Vagina (tissue), 2 donors: ENCODE measurements around the gene RPS6KC1. TPM values are rescaled to one million over a fixed set of nuclear protein-coding genes. Genes with fewer than 3 reads are reported as not detected.

Experiments used
- DNase-seq, 2 donors: peaks; one replicate each; pipeline ENCODE4 v3.0.0-alpha.2; 2017; ENCODE audit errors: extremely low spot score in 2 of 2
- H3K27ac ChIP-seq: fragments of 200-600 bp; sonication (generic); one replicate; pipeline ENCODE4 v1.5.1; 2019
- H3K27me3 ChIP-seq: fragments of 200-600 bp; sonication (generic); one replicate; pipeline ENCODE4 v1.5.1; 2019
- H3K36me3 ChIP-seq, 2 donors: fragments of 200-600 bp; sonication (generic); one replicate each; pipeline ENCODE4 v1.5.1; 2017 to 2019
- H3K4me1 ChIP-seq: fragments of 200-600 bp; sonication (generic); one replicate; pipeline ENCODE4 v1.5.1; 2019
- H3K4me3 ChIP-seq, 2 donors: fragments of 200-600 bp; sonication (generic); 1 replicate in 1 of 2; 2 replicates in 1 of 2; pipeline ENCODE4 v1.5.1; 2016 to 2019
- H3K9me3 ChIP-seq: fragments of 200-600 bp; sonication (generic); one replicate; pipeline ENCODE4 v1.5.1; 2019
- CTCF ChIP-seq, 3 experiments: fragments of 450-650 bp in 2 of 3; fragments of 200-600 bp in 1 of 3; sonication (generic) in 1 of 3; IDR thresholded peaks; one replicate each; pipeline ENCODE4 v1.5.1; 2017 to 2019; ENCODE audit warnings: antibody characterized with exemption in 3 of 3, mild to moderate bottlenecking in 2 of 3, moderate library complexity in 2 of 3
- POLR2A ChIP-seq, 2 donors: fragments of 450-650 bp; IDR thresholded peaks; one replicate each; pipeline ENCODE4 v1.6.1; 2017; ENCODE audit warnings: antibody characterized with exemption in 2 of 2, mild to moderate bottlenecking in 2 of 2, moderate library complexity in 2 of 2
- POLR2AphosphoS5 ChIP-seq, 2 donors: sonication (generic); formaldehyde crosslinking; IDR thresholded peaks; one replicate each; pipeline ENCODE4 v1.9.0; 2017; ENCODE audit warnings: antibody characterized with exemption in 2 of 2, mild to moderate bottlenecking in 2 of 2, low read depth in 1 of 2; ENCODE audit not compliant: insufficient read depth in 1 of 2
- intact Hi-C: fragments of 100-400 bp; cut with DNase I; formaldehyde crosslinking; loops from one replicate; pipeline ENCODE4 v1.15.1; 2023
- total RNA-seq: library from RNA; depleted of rRNA; stranded (reverse); fragments of >200 nt; gene quantifications from one replicate; pipeline ENCODE4 v1.2.3, GENCODE V29; 2016

RPS6KC1 gene
- total RNA-seq, 1 donor from 2014 or later = 14.2 TPM

GRCh38 chr1:213067352-213067751, 16.3 kb downstream of the RPS6KC1 start:
- TF ChIP-seq CTCF (IDR thresholded peaks at IDR 0.05) (no peak), POLR2A (IDR thresholded peaks at IDR 0.05) (no peak), POLR2AphosphoS5 (IDR thresholded peaks at IDR 0.05; ENCODE audit: insufficient read depth in 1 of 2, low read depth in 1 of 2) (no peak)
- intact Hi-C loops = no loop called here
- H3K27ac ChIP-seq = no peak overlapping the region
- peaks cover 9% of the 10 kb centered on the region for H3K4me1 ChIP-seq
- no peak overlapping the region for H3K4me3 ChIP-seq
- H3K9me3 ChIP-seq = no peaks in the 10 kb centered on the region
- no peak for DNase-seq
- H3K27me3 ChIP-seq = no peaks in the 10 kb centered on the region
- H3K36me3 ChIP-seq = no peaks in the 10 kb centered on the region

GRCh38 chr1:213070406-213070805, 19.4 kb downstream of the RPS6KC1 start:
- no peak overlapping the region for H3K4me3 ChIP-seq
- H3K27me3 ChIP-seq = no peaks in the 10 kb centered on the region
- no peaks in the 10 kb centered on the region for H3K9me3 ChIP-seq
- no peaks in the 10 kb centered on the region for H3K36me3 ChIP-seq
- DNase-seq = no peak
- no peak for TF ChIP-seq POLR2AphosphoS5 (IDR thresholded peaks at IDR 0.05; ENCODE audit: insufficient read depth in 1 of 2, low read depth in 1 of 2)
- TF ChIP-seq POLR2A (IDR thresholded peaks at IDR 0.05) = no peak
- TF ChIP-seq CTCF (IDR thresholded peaks at IDR 0.05) = no peak
- no peak overlapping the region for H3K27ac ChIP-seq
- H3K4me1 ChIP-seq = peaks cover 9% of the 10 kb centered on the region
- intact Hi-C loops = no loop called here

- Histone ChIP-seq H3K36me3 (peaks cover 0 to 7% of the 10 kb centered on the region in 2 donors), H3K4me3 (no peak overlapping the region), H3K27me3 (no peaks in the 10 kb centered on the region), H3K4me1 (no peaks in the 10 kb centered on the region), H3K9me3 (no peaks in the 10 kb centered on the region), H3K27ac (no peak overlapping the region)
- intact Hi-C loops = no loop called here
- no peak for DNase-seq
- TF ChIP-seq POLR2A (IDR thresholded peaks at IDR 0.05) (no peak), CTCF (IDR thresholded peaks at IDR 0.05) (no peak), POLR2AphosphoS5 (IDR thresholded peaks at IDR 0.05; ENCODE audit: insufficient read depth in 1 of 2, low read depth in 1 of 2) (no peak)
Measured at GRCh38 chr1:213075725-213076124, 24.7 kb downstream of the RPS6KC1 start.

GRCh38 chr1:213082420-213083111, 31.5 kb downstream of the RPS6KC1 start:
- no peak overlapping the region for H3K27ac ChIP-seq
- H3K9me3 ChIP-seq = no peaks in the 10 kb centered on the region
- intact Hi-C loops = no loop called here
- TF ChIP-seq CTCF (IDR thresholded peaks at IDR 0.05) (no peak), POLR2AphosphoS5 (IDR thresholded peaks at IDR 0.05; ENCODE audit: insufficient read depth in 1 of 2, low read depth in 1 of 2) (no peak), POLR2A (IDR thresholded peaks at IDR 0.05) (no peak)
- no peaks in the 10 kb centered on the region for H3K27me3 ChIP-seq
- no peaks in the 10 kb centered on the region for H3K4me1 ChIP-seq
- H3K4me3 ChIP-seq = no peak overlapping the region
- no peak for DNase-seq
- peaks cover 0 to 31% of the 10 kb centered on the region in 2 donors for H3K36me3 ChIP-seq

GRCh38 chr1:213083112-213083445, 32.0 kb downstream of the RPS6KC1 start:
- Histone ChIP-seq H3K4me3 (no peak overlapping the region), H3K27me3 (no peaks in the 10 kb centered on the region), H3K9me3 (no peaks in the 10 kb centered on the region), H3K27ac (no peak overlapping the region), H3K4me1 (no peaks in the 10 kb centered on the region), H3K36me3 (peaks cover 0 to 36% of the 10 kb centered on the region in 2 donors)
- DNase-seq = no peak
- intact Hi-C loops = no loop called here
- no peak for TF ChIP-seq POLR2A (IDR thresholded peaks at IDR 0.05)
- TF ChIP-seq CTCF (IDR thresholded peaks at IDR 0.05) = no peak
- no peak for TF ChIP-seq POLR2AphosphoS5 (IDR thresholded peaks at IDR 0.05; ENCODE audit: insufficient read depth in 1 of 2, low read depth in 1 of 2)
